Gastrocnemius medialis (tissue), 4 donors: ENCODE data around the gene KDM8.

Experiments used
- POLR2A ChIP-seq, 2 donors: fragments of 450-650 bp; IDR thresholded peaks; one replicate each; pipeline ENCODE4 v1.6.1; 2017; ENCODE audit warnings: antibody characterized with exemption in 2 of 2, mild to moderate bottlenecking in 2 of 2, moderate library complexity in 2 of 2
- TF ChIP-seq, protein P1 (sequence below), 5 experiments: fragments of 450-650 bp in 3 of 5; fragments of 200-600 bp in 2 of 5; sonication (generic) in 2 of 5; IDR thresholded peaks in 4 of 5; conservative IDR thresholded peaks in 1 of 5; 1 replicate in 4 of 5; 2 replicates in 1 of 5; pipeline ENCODE4 v1.5.1; 2016 to 2019; ENCODE audit warnings: antibody characterized with exemption in 5 of 5, mild to moderate bottlenecking in 3 of 5, moderate library complexity in 3 of 5

GRCh38 chr16:27195941-27196595 is 7.3 kb upstream of the KDM8 start:
- TF ChIP-seq, protein P1, sequence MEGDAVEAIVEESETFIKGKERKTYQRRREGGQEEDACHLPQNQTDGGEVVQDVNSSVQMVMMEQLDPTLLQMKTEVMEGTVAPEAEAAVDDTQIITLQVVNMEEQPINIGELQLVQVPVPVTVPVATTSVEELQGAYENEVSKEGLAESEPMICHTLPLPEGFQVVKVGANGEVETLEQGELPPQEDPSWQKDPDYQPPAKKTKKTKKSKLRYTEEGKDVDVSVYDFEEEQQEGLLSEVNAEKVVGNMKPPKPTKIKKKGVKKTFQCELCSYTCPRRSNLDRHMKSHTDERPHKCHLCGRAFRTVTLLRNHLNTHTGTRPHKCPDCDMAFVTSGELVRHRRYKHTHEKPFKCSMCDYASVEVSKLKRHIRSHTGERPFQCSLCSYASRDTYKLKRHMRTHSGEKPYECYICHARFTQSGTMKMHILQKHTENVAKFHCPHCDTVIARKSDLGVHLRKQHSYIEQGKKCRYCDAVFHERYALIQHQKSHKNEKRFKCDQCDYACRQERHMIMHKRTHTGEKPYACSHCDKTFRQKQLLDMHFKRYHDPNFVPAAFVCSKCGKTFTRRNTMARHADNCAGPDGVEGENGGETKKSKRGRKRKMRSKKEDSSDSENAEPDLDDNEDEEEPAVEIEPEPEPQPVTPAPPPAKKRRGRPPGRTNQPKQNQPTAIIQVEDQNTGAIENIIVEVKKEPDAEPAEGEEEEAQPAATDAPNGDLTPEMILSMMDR (IDR thresholded peaks at IDR 0.05 in 4 of 5, conservative IDR thresholded peaks at IDR 0.05 in 1 of 5) = no peak
- no peak for TF ChIP-seq POLR2A (IDR thresholded peaks at IDR 0.05)
